ENCODE data around the gene OR9A2. TPM values are rescaled to one million over a fixed set of nuclear protein-coding genes. Genes with fewer than 3 reads are reported as not detected.

OR9A2 gene
- total RNA-seq, 1 experiment from 2014 or later = not detected

DNA sequence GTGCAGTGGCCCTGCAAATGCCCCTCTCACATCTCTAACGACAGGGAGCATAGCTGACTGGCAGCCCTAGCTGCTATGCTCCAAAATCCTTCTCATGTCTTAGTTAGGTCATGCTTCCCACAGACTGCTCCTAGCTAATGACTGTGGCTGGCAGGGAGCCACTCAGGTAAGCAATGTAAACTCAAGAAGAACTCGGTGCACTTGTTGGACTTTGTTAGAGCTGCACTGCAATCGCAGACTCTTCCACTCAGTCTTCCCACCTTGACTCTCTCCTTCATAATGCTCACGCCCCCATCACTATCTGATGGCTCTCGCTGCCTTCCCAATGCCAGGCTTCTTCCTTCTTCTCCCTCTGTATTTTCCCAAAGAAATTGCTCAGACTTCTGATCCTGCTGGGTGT, 24.0 kb downstream of the OR9A2 start:
- no TSS peak for BruUV-seq (replicated peaks)
- Histone ChIP-seq H3K9me2 (ENCODE audit: insufficient read depth) (no peaks in the 10 kb centered on the region), H3K4me2 (peak overlapping the region; percentile 78), H3K27ac (no peak overlapping the region), H3K36me3 (ENCODE audit: low read depth) (no peaks in the 10 kb centered on the region), H3K27me3 (ENCODE audit: insufficient read depth, low read depth) (no peaks in the 10 kb centered on the region), H3K4me3 (peak overlapping the region; percentile 48; the same call in 1 of the 2 replicates), H3K4me1 (replicated peaks; ENCODE audit: insufficient read depth) (peaks cover 4% of the 10 kb centered on the region; the same call in 1 of the 2 replicates), H3K9me3 (ENCODE audit: insufficient read depth, low read depth) (no peaks in the 10 kb centered on the region), H3K79me2 (ENCODE audit: low read depth) (no peaks in the 10 kb centered on the region), H3F3A (ENCODE audit: insufficient read depth, low read depth) (no peaks in the 10 kb centered on the region), H4K20me1 (ENCODE audit: insufficient read depth) (no peaks in the 10 kb centered on the region), H2AFZ (peak overlapping the region; percentile 90)
- no peak for DNase-seq
- POLR2A ChIA-PET (ENCODE audit: unreplicated experiment) = interaction anchor here (0.7 kb wide), 1 partner anchor 116 kb away, joined by 9 read pairs; no protein-coding TSS in a partner anchor
- intact Hi-C loops (cut with micrococcal nuclease; ENCODE audit: unreplicated experiment) = loop anchor here (1.0 to 10.0 kb wide), 11 partner anchors 122 to 1028 kb away; partner anchors contain the start of gene TAS2R38
- CTCF ChIA-PET = interaction anchor here (0.6 to 2.5 kb wide), 11 partner anchors 121 to 664 kb away, joined by 3 to 12 read pairs (median 4); no protein-coding TSS in a partner anchor
- TF ChIP-seq EZH2 (IDR thresholded peaks at IDR 0.05; ENCODE audit: low read depth) = no peak
- TF ChIP-seq, protein P1, sequence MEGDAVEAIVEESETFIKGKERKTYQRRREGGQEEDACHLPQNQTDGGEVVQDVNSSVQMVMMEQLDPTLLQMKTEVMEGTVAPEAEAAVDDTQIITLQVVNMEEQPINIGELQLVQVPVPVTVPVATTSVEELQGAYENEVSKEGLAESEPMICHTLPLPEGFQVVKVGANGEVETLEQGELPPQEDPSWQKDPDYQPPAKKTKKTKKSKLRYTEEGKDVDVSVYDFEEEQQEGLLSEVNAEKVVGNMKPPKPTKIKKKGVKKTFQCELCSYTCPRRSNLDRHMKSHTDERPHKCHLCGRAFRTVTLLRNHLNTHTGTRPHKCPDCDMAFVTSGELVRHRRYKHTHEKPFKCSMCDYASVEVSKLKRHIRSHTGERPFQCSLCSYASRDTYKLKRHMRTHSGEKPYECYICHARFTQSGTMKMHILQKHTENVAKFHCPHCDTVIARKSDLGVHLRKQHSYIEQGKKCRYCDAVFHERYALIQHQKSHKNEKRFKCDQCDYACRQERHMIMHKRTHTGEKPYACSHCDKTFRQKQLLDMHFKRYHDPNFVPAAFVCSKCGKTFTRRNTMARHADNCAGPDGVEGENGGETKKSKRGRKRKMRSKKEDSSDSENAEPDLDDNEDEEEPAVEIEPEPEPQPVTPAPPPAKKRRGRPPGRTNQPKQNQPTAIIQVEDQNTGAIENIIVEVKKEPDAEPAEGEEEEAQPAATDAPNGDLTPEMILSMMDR (conservative IDR thresholded peaks at IDR 0.05) = no peak

DNA sequence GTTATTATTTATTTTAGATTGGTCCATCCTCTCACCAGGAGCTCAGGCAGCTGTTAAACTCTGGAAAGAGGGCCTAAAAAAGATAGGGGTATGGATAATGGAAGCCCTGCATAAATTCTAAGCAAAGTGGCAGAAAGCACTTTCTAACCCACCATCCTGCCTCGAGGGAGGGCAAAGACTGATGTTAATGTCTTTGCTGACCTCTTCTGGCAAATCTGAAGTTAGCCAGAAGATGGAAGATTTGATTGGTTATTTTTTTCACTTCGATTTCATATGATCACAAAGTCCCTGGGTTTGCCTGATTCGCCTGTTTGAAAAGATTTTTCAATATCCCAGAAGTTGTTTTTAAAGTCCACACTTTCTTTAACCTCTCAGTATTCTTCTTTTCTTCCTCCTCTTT, 24.8 kb downstream of the OR9A2 start:
- DNase-seq = peak in 1 of 2 experiments; percentile 12
- no peak overlapping the region for H3K27ac ChIP-seq
- no peaks in the 10 kb centered on the region for H3K27me3 ChIP-seq (ENCODE audit: insufficient read depth, low read depth)
- no peaks in the 10 kb centered on the region for H3K9me3 ChIP-seq (ENCODE audit: insufficient read depth, low read depth)
- no peaks in the 10 kb centered on the region for H4K20me1 ChIP-seq (ENCODE audit: insufficient read depth)
- no peak overlapping the region for H2AFZ ChIP-seq
- H3K36me3 ChIP-seq (ENCODE audit: low read depth) = no peaks in the 10 kb centered on the region
- H3K4me2 ChIP-seq = no peak overlapping the region
- no peaks in the 10 kb centered on the region for H3K79me2 ChIP-seq (ENCODE audit: low read depth)
- ChIA-PET POLR2A (ENCODE audit: unreplicated experiment) (no interaction called here), CTCF (interaction anchor here (0.6 to 2.5 kb wide), 10 partner anchors 93 to 505 kb away, joined by 3 to 12 read pairs (median 4); no protein-coding TSS in a partner anchor)
- no peaks in the 10 kb centered on the region for H3F3A ChIP-seq (ENCODE audit: insufficient read depth, low read depth)
- peaks cover 4% of the 10 kb centered on the region; the same call in 1 of the 2 replicates for H3K4me1 ChIP-seq (replicated peaks; ENCODE audit: insufficient read depth)
- intact Hi-C loops (cut with micrococcal nuclease; ENCODE audit: unreplicated experiment) = loop anchor here (1.0 to 10.0 kb wide), 10 partner anchors 121 to 1027 kb away; partner anchors contain the start of gene TAS2R38
- no peak overlapping the region for H3K4me3 ChIP-seq
- no TSS peak for BruUV-seq (replicated peaks)
- TF ChIP-seq EZH2 (IDR thresholded peaks at IDR 0.05; ENCODE audit: low read depth) = no peak
- TF ChIP-seq, protein P1 (conservative IDR thresholded peaks at IDR 0.05) = peak; percentile 73
- H3K9me2 ChIP-seq (ENCODE audit: insufficient read depth) = no peaks in the 10 kb centered on the region

DNA sequence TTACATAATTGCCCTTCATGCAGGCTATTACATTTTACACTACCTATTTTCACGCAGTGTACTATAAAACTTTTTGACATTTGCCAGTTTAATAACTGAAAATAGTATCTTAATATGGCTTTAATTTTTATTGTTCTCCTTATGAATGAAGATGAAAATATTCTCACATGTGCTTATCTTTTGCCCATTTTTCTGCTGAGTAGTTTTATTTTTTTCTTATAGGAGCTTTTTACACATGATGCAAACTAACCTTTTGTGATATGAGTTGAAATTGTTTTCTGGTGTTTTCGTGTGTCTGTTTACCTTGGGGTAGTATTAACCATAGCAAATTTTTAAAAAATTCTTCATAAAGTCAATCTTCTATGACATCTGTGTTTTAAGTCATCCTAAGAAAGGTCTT, 26.3 kb downstream of the OR9A2 start:
- H3K4me1 ChIP-seq (replicated peaks; ENCODE audit: insufficient read depth) = peaks cover 4% of the 10 kb centered on the region; the same call in 1 of the 2 replicates
- no peak overlapping the region for H2AFZ ChIP-seq
- ChIA-PET POLR2A (ENCODE audit: unreplicated experiment) (no interaction called here), CTCF (interaction anchor here (0.6 to 1.9 kb wide), 4 partner anchors 119 to 466 kb away, joined by 3 to 9 read pairs (median 4); no protein-coding TSS in a partner anchor)
- H3K9me2 ChIP-seq (ENCODE audit: insufficient read depth) = no peaks in the 10 kb centered on the region
- H4K20me1 ChIP-seq (ENCODE audit: insufficient read depth) = no peaks in the 10 kb centered on the region
- no peak overlapping the region for H3K4me3 ChIP-seq
- H3F3A ChIP-seq (ENCODE audit: insufficient read depth, low read depth) = no peaks in the 10 kb centered on the region
- H3K27me3 ChIP-seq (ENCODE audit: insufficient read depth, low read depth) = no peaks in the 10 kb centered on the region
- H3K9me3 ChIP-seq (ENCODE audit: insufficient read depth, low read depth) = no peaks in the 10 kb centered on the region
- H3K4me2 ChIP-seq = no peak overlapping the region
- no peak for DNase-seq
- no peak for TF ChIP-seq EZH2 (IDR thresholded peaks at IDR 0.05; ENCODE audit: low read depth)
- TF ChIP-seq, protein P1 (conservative IDR thresholded peaks at IDR 0.05) = no peak
- H3K27ac ChIP-seq = no peak overlapping the region
- H3K79me2 ChIP-seq (ENCODE audit: low read depth) = no peaks in the 10 kb centered on the region
- intact Hi-C loops (cut with micrococcal nuclease; ENCODE audit: unreplicated experiment) = loop anchor here (10.0 kb wide), 3 partner anchors 186 to 1026 kb away; partner anchors contain the start of gene TAS2R38
- no peaks in the 10 kb centered on the region for H3K36me3 ChIP-seq (ENCODE audit: low read depth)
- BruUV-seq (replicated peaks) = no TSS peak
